Testis (tissue), 2 donors: Measurements from ENCODE around the gene PKNOX2.

Source experiments
- POLR2A ChIP-seq: fragments of 450-650 bp; IDR thresholded peaks from one replicate; pipeline ENCODE4 v1.6.1; 2017; ENCODE audit warnings: antibody characterized with exemption, mild to moderate bottlenecking, moderate library complexity
- TF ChIP-seq, protein P1 (sequence below), 3 experiments: fragments of 450-650 bp in 2 of 3; fragments of 200-600 bp in 1 of 3; sonication (generic) in 1 of 3; IDR thresholded peaks; one replicate each; pipeline ENCODE4 v1.5.1; 2016 to 2019; ENCODE audit warnings: antibody characterized with exemption in 3 of 3, mild to moderate bottlenecking in 2 of 3, moderate library complexity in 1 of 3

DNA sequence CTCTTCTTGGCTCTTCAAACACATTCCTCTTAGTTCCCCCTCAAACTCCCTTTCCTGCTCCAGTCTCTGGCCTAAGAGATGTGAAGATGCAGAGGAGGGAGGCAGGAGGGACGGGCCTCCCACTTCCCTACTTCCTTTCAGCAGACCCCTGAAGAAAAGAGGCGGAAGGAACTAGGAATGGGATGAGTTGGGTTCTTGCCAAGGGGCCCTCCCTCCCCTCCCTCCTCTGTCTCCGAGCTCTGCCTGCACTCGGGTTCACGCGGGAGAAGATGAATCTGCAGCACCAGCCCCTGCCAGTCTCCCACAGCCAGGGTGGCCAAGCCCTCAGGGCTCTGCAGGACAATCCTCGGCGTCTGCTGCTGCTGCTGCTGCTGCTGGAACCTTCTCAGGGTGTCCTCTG is 24.3 kb upstream of the PKNOX2 start:
- TF ChIP-seq, protein P1, sequence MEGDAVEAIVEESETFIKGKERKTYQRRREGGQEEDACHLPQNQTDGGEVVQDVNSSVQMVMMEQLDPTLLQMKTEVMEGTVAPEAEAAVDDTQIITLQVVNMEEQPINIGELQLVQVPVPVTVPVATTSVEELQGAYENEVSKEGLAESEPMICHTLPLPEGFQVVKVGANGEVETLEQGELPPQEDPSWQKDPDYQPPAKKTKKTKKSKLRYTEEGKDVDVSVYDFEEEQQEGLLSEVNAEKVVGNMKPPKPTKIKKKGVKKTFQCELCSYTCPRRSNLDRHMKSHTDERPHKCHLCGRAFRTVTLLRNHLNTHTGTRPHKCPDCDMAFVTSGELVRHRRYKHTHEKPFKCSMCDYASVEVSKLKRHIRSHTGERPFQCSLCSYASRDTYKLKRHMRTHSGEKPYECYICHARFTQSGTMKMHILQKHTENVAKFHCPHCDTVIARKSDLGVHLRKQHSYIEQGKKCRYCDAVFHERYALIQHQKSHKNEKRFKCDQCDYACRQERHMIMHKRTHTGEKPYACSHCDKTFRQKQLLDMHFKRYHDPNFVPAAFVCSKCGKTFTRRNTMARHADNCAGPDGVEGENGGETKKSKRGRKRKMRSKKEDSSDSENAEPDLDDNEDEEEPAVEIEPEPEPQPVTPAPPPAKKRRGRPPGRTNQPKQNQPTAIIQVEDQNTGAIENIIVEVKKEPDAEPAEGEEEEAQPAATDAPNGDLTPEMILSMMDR (IDR thresholded peaks at IDR 0.05) = no peak
- TF ChIP-seq POLR2A = no peak
